BE2C (cell line): ENCODE measurements around the gene UBE2E3.

Source experiments
- DNase-seq: peaks from one replicate; pipeline ENCODE4 v3.0.0-alpha.2; 2020
- H3K27me3 ChIP-seq: fragments of 250-450 bp; sonication (Bioruptor Pico); 2 replicates; pipeline ENCODE4 v1.5.1; 2020; ENCODE audit warnings: mild to moderate bottlenecking
- H3K36me3 ChIP-seq: fragments of 250-450 bp; sonication (Bioruptor Pico); 2 replicates; pipeline ENCODE4 v1.5.1; 2020; ENCODE audit warnings: mild to moderate bottlenecking
- H3K4me1 ChIP-seq: fragments of 250-450 bp; sonication (Bioruptor Pico); 2 replicates; pipeline ENCODE4 v1.5.1; 2020
- H3K4me3 ChIP-seq: 2 replicates; pipeline ENCODE4 v1.5.1; 2011; ENCODE audit warnings: low read depth, low read length
- H3K9me3 ChIP-seq: fragments of 250-450 bp; sonication (Bioruptor Pico); 2 replicates; pipeline ENCODE4 v1.5.1; 2020
- CTCF ChIP-seq: IDR thresholded peaks from 2 replicates; pipeline ENCODE4 v1.5.1; 2012; ENCODE audit warnings: mild to moderate bottlenecking, low read depth, low read length

Gene UBE2E3

GRCh38 chr2:181005326-181005655 is 24.9 kb downstream of the UBE2E3 start:
- no peaks in the 10 kb centered on the region for H3K4me1 ChIP-seq
- no peak for TF ChIP-seq CTCF
- DNase-seq: no peak
- no peaks in the 10 kb centered on the region for H3K27me3 ChIP-seq
- H3K36me3 ChIP-seq: no peaks in the 10 kb centered on the region
- H3K4me3 ChIP-seq: no peak overlapping the region
- H3K9me3 ChIP-seq: no peaks in the 10 kb centered on the region

GRCh38 chr2:181005809-181006208 is 25.4 kb downstream of the UBE2E3 start:
- Histone ChIP-seq H3K4me3 (no peak overlapping the region), H3K36me3 (no peaks in the 10 kb centered on the region), H3K27me3 (no peaks in the 10 kb centered on the region), H3K9me3 (no peaks in the 10 kb centered on the region), H3K4me1 (no peaks in the 10 kb centered on the region)
- no peak for DNase-seq
- no peak for TF ChIP-seq CTCF

DNA sequence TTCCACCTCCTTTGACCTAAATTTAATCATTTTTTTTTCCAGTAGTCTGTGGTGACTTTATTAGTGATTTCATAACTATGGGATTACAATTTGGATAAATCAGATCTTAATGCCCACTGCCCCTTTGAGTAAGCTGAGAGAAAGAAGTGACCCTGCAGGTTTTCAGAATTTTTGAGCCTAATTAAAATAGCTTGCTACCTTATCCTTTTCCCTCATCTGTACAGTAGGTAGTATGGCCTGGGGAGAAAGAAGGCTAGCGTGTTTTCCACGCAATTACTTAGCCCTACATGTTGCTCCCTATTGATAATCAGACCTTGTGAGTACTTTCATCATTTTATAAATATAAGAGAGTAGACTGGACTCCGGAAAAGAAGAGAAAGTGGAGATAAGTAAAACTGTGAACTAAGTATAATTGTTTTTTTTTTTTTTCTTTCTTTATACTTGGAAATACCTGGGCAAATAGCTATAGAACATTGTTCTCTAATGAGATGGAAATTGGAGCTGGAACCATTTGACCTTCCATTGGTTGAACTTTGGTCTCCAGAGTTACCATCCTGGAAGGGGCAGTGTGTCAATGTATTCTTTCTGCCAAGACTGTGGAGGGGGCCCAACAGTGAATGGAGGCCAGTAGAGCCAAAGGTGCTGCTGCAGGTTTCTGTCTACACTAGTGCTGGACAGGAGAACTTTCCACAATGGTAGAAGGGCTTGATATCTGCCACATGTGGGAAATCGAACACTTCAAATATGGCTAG is 26.9 kb downstream of the UBE2E3 start:
- Histone ChIP-seq H3K4me1 (no peaks in the 10 kb centered on the region), H3K36me3 (no peaks in the 10 kb centered on the region), H3K9me3 (no peaks in the 10 kb centered on the region), H3K4me3 (no peak overlapping the region), H3K27me3 (no peaks in the 10 kb centered on the region)
- DNase-seq: no peak
- TF ChIP-seq CTCF: no peak

GRCh38 chr2:181008407-181008806 is 28.0 kb downstream of the UBE2E3 start:
- Histone ChIP-seq H3K4me3 (no peak overlapping the region), H3K9me3 (no peaks in the 10 kb centered on the region), H3K27me3 (no peaks in the 10 kb centered on the region), H3K36me3 (no peaks in the 10 kb centered on the region), H3K4me1 (no peaks in the 10 kb centered on the region)
- TF ChIP-seq CTCF: no peak
- DNase-seq: no peak

DNA sequence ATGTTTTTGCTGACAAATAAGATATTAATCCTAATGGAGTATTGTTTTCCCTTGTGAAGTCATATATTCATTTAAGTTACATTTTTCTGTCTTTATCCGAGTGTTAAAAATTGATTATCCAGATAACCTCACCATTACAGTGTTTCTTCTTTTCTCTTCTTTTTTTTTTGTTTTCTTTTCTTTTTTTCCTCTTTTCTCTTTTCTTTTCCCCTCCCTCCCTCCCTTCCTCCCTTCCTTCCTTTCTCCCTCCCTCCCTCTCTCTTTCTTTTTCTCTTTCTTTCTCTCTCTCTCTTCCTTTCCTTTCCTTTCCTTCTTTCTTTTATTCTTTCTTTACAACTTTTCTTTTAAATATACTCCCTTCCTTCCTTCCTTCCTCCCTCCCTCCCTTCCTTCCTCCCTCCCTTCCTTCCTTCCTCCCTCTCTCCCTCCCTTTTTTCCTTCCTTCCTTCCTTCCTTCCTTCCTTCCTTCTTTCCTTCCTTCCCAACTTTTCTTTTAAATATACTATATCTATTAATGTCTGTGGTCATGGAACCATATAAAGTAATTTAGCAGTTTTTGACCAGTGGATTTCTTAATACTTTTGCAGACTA is 40.9 kb downstream of the UBE2E3 start:
- no peak for DNase-seq
- no peak for TF ChIP-seq CTCF
- Histone ChIP-seq H3K4me1 (no peaks in the 10 kb centered on the region), H3K27me3 (no peaks in the 10 kb centered on the region), H3K9me3 (no peaks in the 10 kb centered on the region), H3K36me3 (no peaks in the 10 kb centered on the region), H3K4me3 (no peak overlapping the region)

GRCh38 chr2:181022652-181023051 is 42.2 kb downstream of the UBE2E3 start:
- peak; percentile 7 for DNase-seq
- Histone ChIP-seq H3K27me3 (no peaks in the 10 kb centered on the region), H3K4me3 (no peak overlapping the region), H3K9me3 (no peaks in the 10 kb centered on the region), H3K4me1 (no peaks in the 10 kb centered on the region), H3K36me3 (no peaks in the 10 kb centered on the region)
- no peak for TF ChIP-seq CTCF
